SKM-1 (cell line): ENCODE results near the gene RHOBTB1.
A peak's percentile ranks its signal among the peaks of the same experiment; 100 is the strongest.

Source experiments
- DNase-seq: peaks from one replicate; lab custom pipeline; 2025; ENCODE audit not compliant: unreplicated experiment; lab: John Stamatoyannopoulos, UW

Gene RHOBTB1

GRCh38 chr10:60942134-60942787 lies 1.7 kb downstream of the RHOBTB1 start:
- DNase-seq: no peak

DNA sequence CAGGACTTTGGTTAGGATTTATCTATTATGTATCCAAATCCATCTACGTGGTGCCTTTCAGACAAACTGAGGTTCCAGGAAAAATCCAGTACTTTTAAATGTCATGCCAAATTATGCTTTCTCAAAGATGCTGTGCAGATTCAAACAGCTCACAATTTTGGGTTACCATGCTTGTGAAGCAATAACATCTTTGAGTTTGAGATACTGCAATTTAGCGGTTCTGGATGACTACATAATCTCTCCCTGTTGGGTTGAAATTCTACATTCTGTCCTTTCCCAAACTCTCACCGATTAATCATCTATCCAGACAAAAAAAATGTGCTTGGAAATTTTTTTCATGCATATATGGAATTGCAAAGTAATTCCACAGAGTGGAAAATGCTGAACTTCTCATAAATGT lies 3.5 kb downstream of the RHOBTB1 start:
- DNase-seq: no peak

GRCh38 chr10:60937784-60938654 lies 6.0 kb downstream of the RHOBTB1 start:
- DNase-seq: no peak

DNA sequence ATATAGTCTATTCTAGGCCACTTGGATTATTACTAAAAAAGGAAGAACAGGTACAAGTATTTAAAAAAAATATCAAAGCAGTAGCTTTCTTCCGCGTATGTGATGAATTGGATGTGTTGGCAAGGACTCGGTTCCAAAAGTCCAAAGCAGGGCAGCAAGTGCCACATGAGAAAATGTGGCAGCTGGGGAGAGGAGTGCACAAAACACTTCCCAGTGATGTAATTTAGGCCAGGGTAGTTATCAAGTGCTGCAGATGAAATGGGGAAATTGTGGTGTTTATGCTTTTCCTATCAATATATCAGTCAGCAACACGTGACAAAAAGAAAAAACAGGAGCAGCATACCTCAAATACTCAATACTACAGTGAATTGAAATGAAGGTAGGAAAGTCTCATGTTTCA lies 7.0 kb downstream of the RHOBTB1 start:
- DNase-seq: no peak

DNA sequence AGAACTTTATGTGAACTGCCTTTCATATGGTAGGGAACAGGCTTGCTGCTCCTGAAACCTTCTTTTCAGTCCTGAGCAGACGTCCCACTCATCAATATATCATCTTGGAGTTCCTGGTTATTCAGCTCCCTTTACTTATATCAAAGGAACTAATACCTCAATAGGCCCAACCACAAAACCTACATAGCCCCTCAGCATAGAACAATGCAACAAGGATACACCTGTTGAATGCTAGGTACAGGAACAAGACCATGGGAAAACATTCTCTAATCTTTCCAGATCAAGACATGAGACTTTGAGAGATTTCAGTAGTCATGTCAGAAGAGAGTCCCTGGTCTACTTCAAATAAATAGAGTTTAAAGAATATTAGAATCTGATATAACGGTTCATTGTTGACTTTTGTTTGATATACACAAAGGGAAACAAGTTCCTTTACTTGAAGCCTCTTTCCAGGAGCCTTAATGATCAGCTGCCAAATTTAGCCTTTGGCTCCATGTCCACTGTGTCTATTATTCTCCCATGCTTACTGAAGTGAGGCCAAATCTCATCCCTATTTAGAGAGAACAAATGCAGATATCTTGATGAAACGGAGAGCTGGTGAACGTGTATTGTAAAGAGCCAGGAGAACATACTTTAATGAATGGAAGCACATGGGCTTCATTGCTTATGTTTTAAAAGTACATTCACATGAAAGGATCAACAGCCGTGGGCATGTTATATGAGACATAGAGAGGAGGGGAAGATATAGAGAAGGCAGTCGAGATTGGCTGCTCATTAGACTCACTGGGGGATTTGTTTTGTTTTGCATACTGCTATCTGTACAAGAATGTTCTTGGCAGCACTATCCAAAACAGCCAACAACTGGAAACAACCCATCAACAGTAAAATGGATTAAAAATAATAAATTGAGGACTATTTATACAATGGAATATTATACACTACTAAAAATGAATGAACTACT lies 9.5 kb downstream of the RHOBTB1 start:
- no peak for DNase-seq

DNA sequence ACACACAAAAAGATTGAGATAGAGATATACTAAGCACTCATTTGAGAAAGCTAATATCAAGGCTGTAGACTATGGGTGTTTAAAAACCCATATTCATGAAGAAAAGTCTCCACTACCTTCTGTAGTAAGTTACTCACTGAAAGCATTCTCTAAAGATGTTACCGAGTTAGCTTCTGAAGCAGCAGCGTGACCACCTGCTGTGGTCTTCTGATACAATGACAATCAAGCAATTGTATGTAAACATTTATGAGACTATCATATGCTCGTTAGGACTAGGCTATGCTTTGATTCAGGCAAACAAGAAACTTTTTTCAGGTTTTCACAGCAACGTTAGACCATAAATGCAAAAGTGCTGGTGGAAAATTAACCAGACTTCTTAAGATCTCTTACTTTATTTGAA lies 11.2 kb downstream of the RHOBTB1 start:
- no peak for DNase-seq

DNA sequence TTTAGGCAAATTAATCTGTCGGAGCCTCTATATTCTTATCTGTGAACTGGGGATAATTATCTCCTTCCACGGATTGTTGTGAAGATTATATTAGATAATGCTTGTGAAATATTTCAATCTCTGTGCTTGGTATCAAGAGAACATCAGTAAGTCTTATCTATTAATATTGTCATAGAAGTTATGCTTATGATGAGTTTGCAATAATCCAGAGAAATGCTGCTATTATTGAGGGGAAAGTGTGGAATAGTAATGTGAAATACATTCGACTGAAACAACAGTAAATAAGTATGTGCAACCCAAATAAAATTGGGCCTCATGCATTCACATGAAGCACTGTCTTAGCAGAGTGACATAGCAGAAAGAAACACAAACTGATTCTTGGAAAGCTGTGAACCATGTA lies 13.7 kb downstream of the RHOBTB1 start:
- no peak for DNase-seq

- no peak for DNase-seq
These were observed 22.4 kb downstream of the RHOBTB1 start for GRCh38 chr10:60921633-60922032.

- DNase-seq: no peak
These were observed 23.5 kb downstream of the RHOBTB1 start for GRCh38 chr10:60920479-60920878.

DNA sequence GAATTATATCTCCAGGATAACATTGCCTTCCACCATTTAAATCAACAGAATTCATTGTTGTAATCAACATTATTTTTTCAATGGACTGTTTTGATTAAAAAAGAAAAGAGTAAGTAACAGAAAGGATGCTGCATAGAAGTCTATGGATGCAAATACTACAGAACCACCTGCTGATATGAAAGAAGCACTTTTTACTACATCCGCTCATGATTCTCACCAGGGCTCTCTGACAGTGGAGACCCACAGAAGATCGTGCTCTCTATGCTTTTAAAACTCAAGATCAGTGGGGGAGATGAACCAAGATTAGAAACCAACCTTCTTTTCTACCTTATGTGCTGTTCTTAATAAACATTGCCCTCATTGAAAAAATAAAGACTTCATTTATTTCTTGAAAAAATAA lies 24.4 kb downstream of the RHOBTB1 start:
- DNase-seq: no peak

GRCh38 chr10:60917331-60918280 lies 26.4 kb downstream of the RHOBTB1 start:
- no peak for DNase-seq

DNA sequence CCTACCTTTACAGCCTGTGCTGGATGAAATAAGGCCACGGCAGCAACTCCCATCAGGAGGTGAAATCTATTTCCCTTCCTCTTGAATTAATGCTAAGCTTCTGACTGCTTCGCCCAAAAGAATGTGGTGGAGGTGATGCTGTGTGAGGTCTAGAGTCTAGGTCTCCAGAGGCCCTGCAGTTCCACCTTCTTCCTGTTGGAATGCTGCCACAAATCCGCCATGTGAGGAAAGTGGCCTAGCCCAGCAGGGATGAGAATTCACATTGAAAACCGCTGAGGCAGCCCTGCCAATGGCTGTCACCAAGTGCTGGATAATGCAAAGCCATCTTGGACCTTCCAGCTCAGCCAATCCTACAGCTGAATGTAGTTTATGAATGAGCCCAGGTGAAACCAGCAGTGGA lies 28.0 kb downstream of the RHOBTB1 start:
- no peak for DNase-seq

DNA sequence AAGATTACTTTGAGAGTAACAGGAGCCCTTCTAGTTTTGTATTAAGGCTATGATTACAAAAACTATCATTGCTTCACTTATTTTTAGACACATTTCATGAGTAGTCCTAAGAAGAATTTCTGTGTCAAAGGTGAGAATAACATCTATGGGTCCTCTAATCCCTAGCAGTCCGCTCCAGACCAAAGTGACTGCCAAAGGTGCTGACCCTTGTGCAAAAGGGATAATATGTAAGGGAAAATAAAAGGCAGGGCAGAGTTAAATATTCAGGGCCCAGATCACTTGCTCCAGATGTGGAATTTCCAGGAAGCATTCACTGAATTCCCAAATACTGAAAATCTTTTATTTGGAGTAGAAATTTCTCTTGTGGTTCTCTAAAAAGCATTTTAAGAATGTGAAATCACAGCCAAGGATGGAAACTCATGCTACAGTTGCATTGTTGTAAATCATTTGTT lies 29.3 kb downstream of the RHOBTB1 start:
- no peak for DNase-seq

DNA sequence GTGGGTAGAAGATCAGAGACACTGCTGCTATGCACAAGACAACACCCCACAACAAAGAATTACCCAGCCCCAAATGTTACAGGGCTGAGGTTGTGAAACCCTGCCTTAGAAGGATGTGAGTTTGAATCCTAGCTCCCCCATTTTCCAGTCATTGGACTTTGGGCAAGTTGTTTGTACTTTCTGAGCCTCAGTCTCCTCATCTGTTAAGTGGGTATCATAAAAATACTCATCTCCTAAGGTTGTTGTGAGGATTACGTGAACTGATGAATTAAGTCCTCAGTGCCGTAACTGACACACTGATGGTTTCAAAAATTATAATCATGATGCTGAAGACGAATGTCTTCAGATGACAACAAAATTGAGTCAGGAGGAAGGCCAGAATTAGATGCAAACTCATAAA lies 30.3 kb downstream of the RHOBTB1 start:
- no peak for DNase-seq

- no peak for DNase-seq
These were observed 30.9 kb downstream of the RHOBTB1 start for GRCh38 chr10:60913071-60913470.

DNA sequence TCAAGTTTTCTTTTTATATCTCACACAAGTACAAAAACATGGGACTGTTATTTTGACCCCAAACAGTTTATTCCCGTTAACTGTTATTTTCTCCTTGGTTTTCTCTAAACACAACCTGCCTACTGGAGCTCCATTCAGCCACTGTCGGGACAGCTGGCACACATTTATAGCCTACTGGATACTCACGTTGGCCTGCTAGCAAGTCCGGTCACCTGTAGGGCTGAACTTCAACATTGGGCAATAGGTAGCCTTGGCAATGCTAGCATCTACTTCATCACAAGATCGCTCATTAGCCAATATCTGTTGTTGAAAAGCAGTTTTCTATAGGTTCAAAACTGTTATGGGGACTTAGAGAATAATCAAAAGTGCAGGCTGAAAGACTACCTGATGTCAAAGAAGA lies 32.3 kb downstream of the RHOBTB1 start:
- no peak for DNase-seq

DNA sequence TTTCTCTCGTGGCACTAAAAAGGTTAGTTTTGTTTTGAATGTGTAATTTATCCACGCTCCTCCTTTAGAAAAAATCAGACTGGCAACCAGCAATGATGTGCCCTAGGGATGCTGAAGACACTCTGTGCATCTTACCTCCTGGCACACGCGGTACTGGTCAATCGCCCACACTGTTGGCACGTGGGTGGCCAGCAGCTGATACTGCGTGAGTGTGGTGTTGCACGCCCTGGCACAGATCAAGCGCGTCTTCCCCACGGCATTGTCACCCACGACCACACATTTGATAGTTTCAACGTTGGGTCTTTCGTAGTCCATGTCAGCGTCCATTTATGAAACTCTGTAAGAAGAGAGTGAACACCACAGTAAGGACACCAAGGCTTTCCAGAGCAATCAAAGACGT lies 32.8 kb downstream of the RHOBTB1 start:
- no peak for DNase-seq

GRCh38 chr10:60910543-60910942 lies 33.4 kb downstream of the RHOBTB1 start:
- peak; percentile 65 for DNase-seq

DNA sequence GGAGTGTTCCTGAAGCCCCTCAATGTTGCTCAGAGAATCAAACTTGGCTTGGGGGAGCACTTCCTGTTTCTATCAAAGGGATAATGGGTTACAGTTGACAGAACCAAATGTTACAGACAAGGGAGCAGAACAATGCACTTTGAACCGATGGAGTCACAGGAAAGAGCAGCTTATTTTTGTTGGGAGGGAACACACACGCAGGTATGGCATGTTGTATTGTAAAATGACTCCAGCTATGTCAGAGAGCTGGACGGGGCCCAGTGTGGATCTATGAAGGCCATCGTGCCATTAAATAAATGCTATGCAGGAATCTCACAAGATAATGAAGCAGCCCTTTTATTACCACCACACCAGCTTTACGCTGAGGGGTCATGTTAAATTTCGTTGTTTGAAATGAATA lies 35.1 kb downstream of the RHOBTB1 start:
- no peak for DNase-seq

- no peak for DNase-seq
These were observed 36.0 kb downstream of the RHOBTB1 start for GRCh38 chr10:60908031-60908430.
